ENCODE results near the gene SLC22A24. TPM values are rescaled to one million over a fixed set of nuclear protein-coding genes. Genes with fewer than 3 reads are reported as not detected.

SLC22A24 gene
- total RNA-seq, 1 experiment from 2014 or later: not detected

DNA sequence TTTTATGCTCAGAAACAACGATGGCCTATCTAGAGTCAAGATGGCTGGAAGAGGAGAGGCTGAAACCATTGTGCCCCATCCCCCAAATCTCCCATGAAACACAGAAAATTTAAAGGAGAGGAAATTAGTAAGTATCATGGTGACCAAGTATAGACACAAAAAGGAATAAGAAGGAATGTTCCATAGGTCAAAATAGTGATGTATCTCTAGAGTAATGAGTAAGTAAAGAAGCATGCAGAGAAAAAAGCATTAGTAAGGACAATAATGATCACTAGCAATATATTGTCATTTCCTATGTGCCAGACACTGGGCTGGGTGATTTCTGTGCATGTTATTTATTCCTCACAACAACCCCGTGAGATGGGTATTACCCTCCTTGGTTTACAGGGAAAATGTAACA, 2.6 kb upstream of the SLC22A24 start:
- H3K27me3 Mint-ChIP-seq (ENCODE audit: low read depth): no peaks in the 10 kb centered on the region; the same call in 1 of the 2 replicates
- Histone ChIP-seq H3K4me1 (ENCODE audit: insufficient read depth, low read length) (no peaks in the 10 kb centered on the region), H2BK20ac (ENCODE audit: low read depth, low read length, poor library complexity, severe bottlenecking) (no peak overlapping the region), H2AFZ (ENCODE audit: low read length) (no peak overlapping the region), H3K27me3 (ENCODE audit: insufficient read depth, low read length) (no peaks in the 10 kb centered on the region), H3K79me2 (ENCODE audit: insufficient read depth, low read length) (no peaks in the 10 kb centered on the region), H3K9me3 (ENCODE audit: control insufficient read depth, low read depth, low read length) (no peaks in the 10 kb centered on the region), H3K4ac (ENCODE audit: low read depth, low read length) (no peak overlapping the region), H3T11ph (ENCODE audit: low read length) (no peak overlapping the region), H4K91ac (ENCODE audit: insufficient read length, low read depth, low read length) (no peak overlapping the region), H4K5ac (ENCODE audit: insufficient read length, low read depth, low read length) (no peak overlapping the region), H4K20me1 (ENCODE audit: control insufficient read depth, insufficient read depth, insufficient read length) (no peaks in the 10 kb centered on the region), H2BK120ac (ENCODE audit: low read depth, low read length, poor library complexity, severe bottlenecking) (no peak overlapping the region), H2BK15ac (ENCODE audit: low read depth, low read length) (no peak overlapping the region), H3K9ac (ENCODE audit: extremely low read depth, insufficient read length, low read length) (no peak overlapping the region), H3K4me2 (ENCODE audit: insufficient read depth, insufficient read length, low read length) (no peak overlapping the region), H3K23me2 (ENCODE audit: insufficient read length, low read depth, low read length, poor library complexity, severe bottlenecking) (no peaks in the 10 kb centered on the region), H2AK5ac (ENCODE audit: insufficient read length, low read length) (no peak overlapping the region), H2BK12ac (ENCODE audit: insufficient read length, low read depth, low read length) (no peak overlapping the region), H3K14ac (ENCODE audit: insufficient read depth, low read length) (no peak overlapping the region), H3K56ac (ENCODE audit: insufficient read length, low read depth, low read length) (no peak overlapping the region), H3K79me1 (ENCODE audit: insufficient read depth, low read depth, low read length, poor library complexity, severe bottlenecking) (no peaks in the 10 kb centered on the region), H2BK5ac (ENCODE audit: insufficient read length, low read length) (no peak overlapping the region), H3K27ac (ENCODE audit: insufficient read length, low read depth, low read length) (no peak overlapping the region), H3K23ac (ENCODE audit: insufficient read length, low read depth, low read length) (no peak overlapping the region), H3K18ac (ENCODE audit: insufficient read length, low read depth, low read length) (no peak overlapping the region), H4K8ac (replicated peaks; ENCODE audit: insufficient read length, low read depth, low read length) (no peak overlapping the region)
- peaks cover 5 to 9% of the 10 kb centered on the region in 2 experiments; a peak in 2 of 4 replicates for H3K4me1 Mint-ChIP-seq
- WGBS (ENCODE audit: extremely low coverage, insufficient read length, low lambda C conversion rate): no CpG with 5 or more reads among the region's 2 CpGs
- H3K9me3 Mint-ChIP-seq: no peaks in the 10 kb centered on the region
- H3K36me3 Mint-ChIP-seq (ENCODE audit: insufficient read depth in 1 of 3, low read depth in 3 of 3): no peaks in the 10 kb centered on the region
- DNase-seq: no peak
- no peak overlapping the region for H3K4me3 Mint-ChIP-seq
- no peak overlapping the region for H3K27ac Mint-ChIP-seq
- TF ChIP-seq, protein P1, sequence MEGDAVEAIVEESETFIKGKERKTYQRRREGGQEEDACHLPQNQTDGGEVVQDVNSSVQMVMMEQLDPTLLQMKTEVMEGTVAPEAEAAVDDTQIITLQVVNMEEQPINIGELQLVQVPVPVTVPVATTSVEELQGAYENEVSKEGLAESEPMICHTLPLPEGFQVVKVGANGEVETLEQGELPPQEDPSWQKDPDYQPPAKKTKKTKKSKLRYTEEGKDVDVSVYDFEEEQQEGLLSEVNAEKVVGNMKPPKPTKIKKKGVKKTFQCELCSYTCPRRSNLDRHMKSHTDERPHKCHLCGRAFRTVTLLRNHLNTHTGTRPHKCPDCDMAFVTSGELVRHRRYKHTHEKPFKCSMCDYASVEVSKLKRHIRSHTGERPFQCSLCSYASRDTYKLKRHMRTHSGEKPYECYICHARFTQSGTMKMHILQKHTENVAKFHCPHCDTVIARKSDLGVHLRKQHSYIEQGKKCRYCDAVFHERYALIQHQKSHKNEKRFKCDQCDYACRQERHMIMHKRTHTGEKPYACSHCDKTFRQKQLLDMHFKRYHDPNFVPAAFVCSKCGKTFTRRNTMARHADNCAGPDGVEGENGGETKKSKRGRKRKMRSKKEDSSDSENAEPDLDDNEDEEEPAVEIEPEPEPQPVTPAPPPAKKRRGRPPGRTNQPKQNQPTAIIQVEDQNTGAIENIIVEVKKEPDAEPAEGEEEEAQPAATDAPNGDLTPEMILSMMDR (conservative IDR thresholded peaks at IDR 0.05): no peak

All from H9 (cell line).